NB4 (cell line): ENCODE results near the gene ST8SIA1.

Source experiments
- DNase-seq: peaks from one replicate; pipeline ENCODE4 v3.0.0; 2010; ENCODE audit warnings: low read depth
- H3K4me3 ChIP-seq: one replicate; pipeline ENCODE4 v1.5.1; 2011; ENCODE audit warnings: mild to moderate bottlenecking, low read depth, low read length, moderate library complexity
- MYC ChIP-seq: IDR thresholded peaks from 2 replicates; pipeline ENCODE4 v1.6.1; 2011; ENCODE audit warnings: low read depth, low read length
- POLR2A ChIP-seq: IDR thresholded peaks from 2 replicates; pipeline ENCODE4 v1.6.1; 2011; ENCODE audit warnings: mild to moderate bottlenecking; ENCODE audit not compliant: insufficient read length; ENCODE audit errors: extremely low read depth
- TF ChIP-seq, protein P1 (sequence below): IDR thresholded peaks from 2 replicates; pipeline ENCODE4 v1.6.1; 2011; ENCODE audit warnings: low read depth, low read length
- TF ChIP-seq, protein P2 (sequence below): IDR thresholded peaks from one replicate; pipeline ENCODE4 v1.5.1; 2012; ENCODE audit warnings: low read depth, low read length

The ST8SIA1 gene

DNA sequence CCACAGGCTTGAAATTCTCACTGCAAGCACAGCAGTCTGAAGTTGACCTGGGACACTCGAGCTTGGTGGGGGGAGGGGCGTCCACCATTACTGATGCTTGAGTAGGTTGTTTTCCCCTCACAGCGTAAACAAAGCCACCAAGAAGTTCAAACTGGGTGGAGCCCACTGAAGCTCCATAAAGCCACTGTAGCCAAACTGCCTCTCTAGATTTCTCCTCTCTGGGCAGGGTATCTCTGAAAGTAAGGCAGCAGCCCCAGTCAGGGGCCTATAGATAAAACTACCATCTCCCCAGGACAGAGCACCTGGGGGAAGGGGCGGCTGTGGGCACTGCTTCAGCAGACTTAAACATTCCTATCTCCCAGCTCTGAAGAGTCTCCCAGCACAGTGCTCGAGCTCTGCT lies 31.7 kb upstream of the ST8SIA1 start:
- TF ChIP-seq, protein P1, sequence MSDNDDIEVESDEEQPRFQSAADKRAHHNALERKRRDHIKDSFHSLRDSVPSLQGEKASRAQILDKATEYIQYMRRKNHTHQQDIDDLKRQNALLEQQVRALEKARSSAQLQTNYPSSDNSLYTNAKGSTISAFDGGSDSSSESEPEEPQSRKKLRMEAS = no peak
- TF ChIP-seq, protein P2, sequence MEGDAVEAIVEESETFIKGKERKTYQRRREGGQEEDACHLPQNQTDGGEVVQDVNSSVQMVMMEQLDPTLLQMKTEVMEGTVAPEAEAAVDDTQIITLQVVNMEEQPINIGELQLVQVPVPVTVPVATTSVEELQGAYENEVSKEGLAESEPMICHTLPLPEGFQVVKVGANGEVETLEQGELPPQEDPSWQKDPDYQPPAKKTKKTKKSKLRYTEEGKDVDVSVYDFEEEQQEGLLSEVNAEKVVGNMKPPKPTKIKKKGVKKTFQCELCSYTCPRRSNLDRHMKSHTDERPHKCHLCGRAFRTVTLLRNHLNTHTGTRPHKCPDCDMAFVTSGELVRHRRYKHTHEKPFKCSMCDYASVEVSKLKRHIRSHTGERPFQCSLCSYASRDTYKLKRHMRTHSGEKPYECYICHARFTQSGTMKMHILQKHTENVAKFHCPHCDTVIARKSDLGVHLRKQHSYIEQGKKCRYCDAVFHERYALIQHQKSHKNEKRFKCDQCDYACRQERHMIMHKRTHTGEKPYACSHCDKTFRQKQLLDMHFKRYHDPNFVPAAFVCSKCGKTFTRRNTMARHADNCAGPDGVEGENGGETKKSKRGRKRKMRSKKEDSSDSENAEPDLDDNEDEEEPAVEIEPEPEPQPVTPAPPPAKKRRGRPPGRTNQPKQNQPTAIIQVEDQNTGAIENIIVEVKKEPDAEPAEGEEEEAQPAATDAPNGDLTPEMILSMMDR = no peak
- TF ChIP-seq POLR2A = no peak
- TF ChIP-seq MYC = no peak
- DNase-seq = no peak
- H3K4me3 ChIP-seq = no peak overlapping the region

GRCh38 chr12:22361785-22362184 lies 27.3 kb upstream of the ST8SIA1 start:
- TF ChIP-seq MYC (no peak), POLR2A (no peak)
- TF ChIP-seq, protein P2 = no peak
- TF ChIP-seq, protein P1 = no peak
- no peak overlapping the region for H3K4me3 ChIP-seq
- no peak for DNase-seq

DNA sequence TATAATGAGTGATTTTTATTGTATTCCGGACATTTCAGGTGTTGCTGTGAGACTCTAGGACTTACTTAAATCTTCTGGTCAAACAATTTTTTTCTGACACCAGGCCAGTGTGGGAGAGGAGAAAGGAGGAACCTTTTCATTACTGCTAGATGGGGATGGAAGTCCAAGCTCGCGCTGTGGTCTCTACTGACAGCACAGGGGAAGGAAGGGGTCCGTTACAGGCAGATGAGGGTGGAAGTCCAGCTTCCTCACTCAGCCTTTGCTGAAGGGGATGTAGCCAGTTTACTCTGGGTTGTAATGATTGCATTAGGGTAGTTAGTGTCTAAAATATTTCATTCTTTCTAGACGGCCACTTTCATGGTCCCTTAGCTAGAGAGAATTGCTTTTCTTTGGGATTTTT lies 26.3 kb upstream of the ST8SIA1 start:
- DNase-seq = no peak
- no peak overlapping the region for H3K4me3 ChIP-seq
- TF ChIP-seq, protein P2 = no peak
- no peak for TF ChIP-seq POLR2A
- TF ChIP-seq, protein P1 = no peak
- TF ChIP-seq MYC = no peak

GRCh38 chr12:22357531-22357930 lies 23.0 kb upstream of the ST8SIA1 start:
- H3K4me3 ChIP-seq = no peak overlapping the region
- TF ChIP-seq, protein P2 = no peak
- no peak for TF ChIP-seq POLR2A
- no peak for TF ChIP-seq MYC
- TF ChIP-seq, protein P1 = no peak
- no peak for DNase-seq

GRCh38 chr12:22356231-22356630 lies 21.7 kb upstream of the ST8SIA1 start:
- no peak for DNase-seq
- H3K4me3 ChIP-seq = no peak overlapping the region
- TF ChIP-seq, protein P2 = no peak
- TF ChIP-seq POLR2A (no peak), MYC (no peak)
- TF ChIP-seq, protein P1 = no peak
